ENCODE data around the gene CCDC154.
"Not testable (repeated sequence)": the region's sequence is repeated elsewhere in the genome, so short reads cannot be mapped to it uniquely, and the experiment has no call there.

The CCDC154 gene

GRCh38 chr16:1443980-1444729, at the start of gene CCDC154:
Gene CCDC154 (minus strand): TSS chr16:1444556. CDS start chr16:1444322, 234 bp downstream.
- DNase-seq (ENCODE audit: low spot score) = no peak

GRCh38 chr16:1493746-1494094, 49.4 kb upstream of the CCDC154 start:
- DNase-seq (ENCODE audit: low spot score) = no peak

GRCh38 chr16:1492923-1493745, 48.8 kb upstream of the CCDC154 start, which contains the start of gene TELO2:
Gene TELO2 (plus strand): TSS chr16:1493360. CDS start chr16:1494282, 922 bp downstream.
- DNase-seq (ENCODE audit: low spot score) = peak; percentile 80

GRCh38 chr16:1492082-1492922, 47.9 kb upstream of the CCDC154 start:
- DNase-seq (ENCODE audit: low spot score) = no peak

- DNase-seq (ENCODE audit: low spot score) = no peak
Measured at GRCh38 chr16:1491327-1491726, 47.0 kb upstream of the CCDC154 start.

- DNase-seq (ENCODE audit: low spot score) = no peak
Measured at GRCh38 chr16:1489077-1489476, 44.7 kb upstream of the CCDC154 start.

- no peak for DNase-seq (ENCODE audit: low spot score)
Measured at GRCh38 chr16:1488619-1489018, 44.3 kb upstream of the CCDC154 start, which contains the start of gene PTX4. Gene PTX4 (minus strand): TSS chr16:1488944. CDS start chr16:1488909, 35 bp downstream.

- DNase-seq (ENCODE audit: low spot score) = no peak
Measured at GRCh38 chr16:1488054-1488601, 43.8 kb upstream of the CCDC154 start.

- DNase-seq (ENCODE audit: low spot score) = no peak
Measured at GRCh38 chr16:1487395-1488053, 43.2 kb upstream of the CCDC154 start.

GRCh38 chr16:1486551-1487390, 42.4 kb upstream of the CCDC154 start:
- no peak for DNase-seq (ENCODE audit: low spot score)

- DNase-seq (ENCODE audit: low spot score) = no peak
Measured at GRCh38 chr16:1485847-1486496, 41.6 kb upstream of the CCDC154 start.

- DNase-seq (ENCODE audit: low spot score) = no peak
Measured at GRCh38 chr16:1481906-1482835, 37.8 kb upstream of the CCDC154 start.

GRCh38 chr16:1478937-1479336, 34.6 kb upstream of the CCDC154 start:
- DNase-seq (ENCODE audit: low spot score) = not testable (repeated sequence)

- no peak for DNase-seq (ENCODE audit: low spot score)
Measured at GRCh38 chr16:1477033-1477432, 32.7 kb upstream of the CCDC154 start.

GRCh38 chr16:1475552-1476114, 31.3 kb upstream of the CCDC154 start:
- DNase-seq (ENCODE audit: low spot score) = no peak

GRCh38 chr16:1474796-1475551, 30.6 kb upstream of the CCDC154 start, which contains the start of gene CLCN7:
Gene CLCN7 (minus strand): TSS chr16:1475028. CDS start chr16:1474974, 54 bp downstream.
- peak; percentile 71 for DNase-seq (ENCODE audit: low spot score)

- no peak for DNase-seq (ENCODE audit: low spot score)
Measured at GRCh38 chr16:1474082-1474795, 29.9 kb upstream of the CCDC154 start.
